Neural progenitor cell (in vitro differentiated cells): ENCODE data around the gene EP400.

Source experiments
- CTCF ChIP-seq: fragments of 200-600 bp; sonication (generic); IDR thresholded peaks from 2 replicates; pipeline ENCODE4 v1.5.1; 2017; ENCODE audit warnings: antibody characterized with exemption, mild to moderate bottlenecking
- EZH2 ChIP-seq: fragments of 200-600 bp; sonication (generic); IDR thresholded peaks from 2 replicates; pipeline ENCODE4 v1.6.1; 2017; ENCODE audit warnings: antibody characterized with exemption, mild to moderate bottlenecking, moderate library complexity

- TF ChIP-seq CTCF, result no peak
- no peak for TF ChIP-seq EZH2
Observed at GRCh38 chr12:132095520-132096409, 146.0 kb downstream of the EP400 start.
